ENCODE measurements around the gene DHX15. TPM values are rescaled to one million over a fixed set of nuclear protein-coding genes. Genes with fewer than 3 reads are reported as not detected.

The DHX15 gene
- total and polyA plus RNA-seq, 2 of the 8 experiments (the other 6 are each of a cell fraction or from before 2014, with no cell fraction given): 126 to 286 TPM

DNA sequence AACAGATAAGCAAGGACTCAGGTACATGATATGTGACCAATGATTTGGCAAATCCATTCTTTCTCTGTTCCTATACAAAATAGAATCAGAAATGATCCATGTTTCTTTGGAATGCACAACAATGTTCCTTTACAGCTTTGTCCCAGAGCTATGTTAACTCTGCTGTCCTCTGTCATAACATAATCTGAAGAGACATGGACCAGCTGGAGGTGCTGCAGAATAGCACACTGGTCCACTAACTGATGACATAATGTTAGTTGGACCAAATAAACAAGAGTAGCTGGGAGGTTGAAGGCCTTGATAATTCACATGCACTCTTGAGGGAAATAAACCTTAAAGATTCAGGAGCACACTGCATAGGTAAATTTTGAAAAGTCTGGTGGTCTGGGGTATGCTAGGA, 23.0 kb upstream of the DHX15 start:
- Histone ChIP-seq H4K91ac (replicated peaks; ENCODE audit: insufficient read length, low read length) (no peak overlapping the region), H2AFZ (ENCODE audit: low read length) (no peak overlapping the region), H3K56ac (replicated peaks; ENCODE audit: insufficient read length, low read depth, low read length) (no peak overlapping the region), H3K27me3 (replicated peaks in 1 of 4; ENCODE audit: control insufficient read depth in 3 of 4, extremely low read depth in 1 of 4, insufficient read depth in 3 of 4, low read length in 3 of 4) (no peaks in the 10 kb centered on the region), H3K4me1 (replicated peaks in 1 of 4; ENCODE audit: control insufficient read depth in 3 of 4, insufficient read depth in 4 of 4, low read length in 3 of 4) (peaks cover 0 to 4% (median 1%) of the 10 kb centered on the region in 4 experiments; a peak in 2 of 7 replicates), H3K23me2 (ENCODE audit: low read depth, low read length) (no peaks in the 10 kb centered on the region), H3K9ac (replicated peaks in 1 of 4; ENCODE audit: extremely low read depth in 1 of 4, low read depth in 3 of 4, low read length in 3 of 4) (no peak overlapping the region), H3K18ac (ENCODE audit: extremely low read depth, low read length) (no peak overlapping the region), H3K14ac (ENCODE audit: insufficient read length) (no peak overlapping the region), H3K27ac (ENCODE audit: low read depth, low read length) (no peak overlapping the region), H3K4me2 (ENCODE audit: insufficient read depth in 1 of 2, low read depth in 2 of 2, low read length in 2 of 2) (no peak overlapping the region), H2AK5ac (ENCODE audit: low read depth, low read length) (no peak overlapping the region), H3K36me3 (ENCODE audit: control insufficient read depth in 2 of 4, insufficient read depth in 4 of 4, low read length in 3 of 4) (no peaks in the 10 kb centered on the region), H3K4me3 (ENCODE audit: extremely low read depth in 1 of 4, insufficient read depth in 2 of 4, low read depth in 3 of 4, low read length in 4 of 4) (no peak overlapping the region), H3K23ac (ENCODE audit: insufficient read length) (no peak overlapping the region), H2BK15ac (ENCODE audit: low read length) (no peak overlapping the region), H2BK20ac (ENCODE audit: low read length) (no peak overlapping the region), H2BK5ac (ENCODE audit: low read depth, low read length) (no peak overlapping the region), H3K9me3 (ENCODE audit: insufficient read depth in 2 of 2, low read depth in 1 of 2, low read length in 1 of 2) (no peaks in the 10 kb centered on the region), H4K20me1 (replicated peaks in 1 of 2; ENCODE audit: control insufficient read depth in 1 of 2, insufficient read depth in 2 of 2, low read length in 2 of 2) (no peaks in the 10 kb centered on the region), H4K5ac (ENCODE audit: insufficient read length, low read depth, low read length) (no peak overlapping the region), H3K4ac (replicated peaks; ENCODE audit: insufficient read length, low read depth, low read length) (no peak overlapping the region), H3K79me2 (ENCODE audit: control insufficient read depth in 1 of 2, insufficient read depth in 2 of 2, low read length in 2 of 2) (no peaks in the 10 kb centered on the region), H3K79me1 (ENCODE audit: low read depth, low read length) (no peaks in the 10 kb centered on the region), H2BK12ac (ENCODE audit: low read depth, low read length) (no peak overlapping the region), H4K8ac (ENCODE audit: extremely low read depth, insufficient read depth, low read length) (no peak overlapping the region), H2BK120ac (replicated peaks; ENCODE audit: low read depth, low read length) (no peak overlapping the region)
- no peak for FAIRE-seq
- DNase-seq (ENCODE audit: low read depth in 1 of 2, low spot score in 2 of 2): no peak
- TF ChIP-seq ASH2L (IDR thresholded peaks at IDR 0.05; ENCODE audit: low read length) (no peak), CTBP2 (IDR thresholded peaks at IDR 0.05; ENCODE audit: borderline replicate concordance, insufficient read depth, insufficient read length, low read length) (no peak), TCF12 (IDR thresholded peaks at IDR 0.05; ENCODE audit: low read depth, low read length) (no peak), TBP (IDR thresholded peaks at IDR 0.05; ENCODE audit: low read depth, low read length) (no peak), RFX5 (IDR thresholded peaks at IDR 0.05; ENCODE audit: borderline replicate concordance, low read depth, low read length) (no peak), JUN (IDR thresholded peaks at IDR 0.05; ENCODE audit: low read depth, low read length) (no peak), KDM5A (IDR thresholded peaks at IDR 0.05; ENCODE audit: low read length) (no peak)
- TF ChIP-seq, protein P1, sequence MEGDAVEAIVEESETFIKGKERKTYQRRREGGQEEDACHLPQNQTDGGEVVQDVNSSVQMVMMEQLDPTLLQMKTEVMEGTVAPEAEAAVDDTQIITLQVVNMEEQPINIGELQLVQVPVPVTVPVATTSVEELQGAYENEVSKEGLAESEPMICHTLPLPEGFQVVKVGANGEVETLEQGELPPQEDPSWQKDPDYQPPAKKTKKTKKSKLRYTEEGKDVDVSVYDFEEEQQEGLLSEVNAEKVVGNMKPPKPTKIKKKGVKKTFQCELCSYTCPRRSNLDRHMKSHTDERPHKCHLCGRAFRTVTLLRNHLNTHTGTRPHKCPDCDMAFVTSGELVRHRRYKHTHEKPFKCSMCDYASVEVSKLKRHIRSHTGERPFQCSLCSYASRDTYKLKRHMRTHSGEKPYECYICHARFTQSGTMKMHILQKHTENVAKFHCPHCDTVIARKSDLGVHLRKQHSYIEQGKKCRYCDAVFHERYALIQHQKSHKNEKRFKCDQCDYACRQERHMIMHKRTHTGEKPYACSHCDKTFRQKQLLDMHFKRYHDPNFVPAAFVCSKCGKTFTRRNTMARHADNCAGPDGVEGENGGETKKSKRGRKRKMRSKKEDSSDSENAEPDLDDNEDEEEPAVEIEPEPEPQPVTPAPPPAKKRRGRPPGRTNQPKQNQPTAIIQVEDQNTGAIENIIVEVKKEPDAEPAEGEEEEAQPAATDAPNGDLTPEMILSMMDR (IDR thresholded peaks at IDR 0.05; ENCODE audit: control extremely low read depth in 1 of 3, insufficient read depth in 1 of 3, low read depth in 1 of 3, low read length in 3 of 3): no peak
- ChIA-PET POLR2A (ENCODE audit: partially characterized antibody) (no interaction called here), CTCF (ENCODE audit: partially characterized antibody) (no interaction called here)
